Right ventricle myocardium inferior (tissue), 1 donor: ENCODE data around the gene HJV. TPM values are rescaled to one million over a fixed set of nuclear protein-coding genes. Genes with fewer than 3 reads are reported as not detected.

Experiments
- ATAC-seq: fragments of 200-7000 bp; cut with Tn5 transposase; one replicate; pipeline ENCODE4 v1.9.1; 2020; ENCODE audit warnings: mild to moderate bottlenecking, moderate library complexity
- DNase-seq: peaks from one replicate; pipeline ENCODE4 v3.0.0; 2021; ENCODE audit errors: missing footprints
- intact Hi-C: fragments of 100-400 bp; cut with DNase I; formaldehyde crosslinking; loops from one replicate; pipeline ENCODE4 v1.11.0; 2022
- total RNA-seq: library from RNA; stranded (reverse); fragmentation: NEBNext Ultra II Directional; extraction: Animal tissue kit (Norgen Biotek cat#: 25700); gene quantifications from one replicate; pipeline ENCODE4 v1.2.1, GENCODE V29; 2021
- donor health status: DM: no; HTN: yes; CAD: no; lungs with severe emphysema.

Gene HJV
- total RNA-seq, 1 donor from 2014 or later: 71.0 TPM

DNA sequence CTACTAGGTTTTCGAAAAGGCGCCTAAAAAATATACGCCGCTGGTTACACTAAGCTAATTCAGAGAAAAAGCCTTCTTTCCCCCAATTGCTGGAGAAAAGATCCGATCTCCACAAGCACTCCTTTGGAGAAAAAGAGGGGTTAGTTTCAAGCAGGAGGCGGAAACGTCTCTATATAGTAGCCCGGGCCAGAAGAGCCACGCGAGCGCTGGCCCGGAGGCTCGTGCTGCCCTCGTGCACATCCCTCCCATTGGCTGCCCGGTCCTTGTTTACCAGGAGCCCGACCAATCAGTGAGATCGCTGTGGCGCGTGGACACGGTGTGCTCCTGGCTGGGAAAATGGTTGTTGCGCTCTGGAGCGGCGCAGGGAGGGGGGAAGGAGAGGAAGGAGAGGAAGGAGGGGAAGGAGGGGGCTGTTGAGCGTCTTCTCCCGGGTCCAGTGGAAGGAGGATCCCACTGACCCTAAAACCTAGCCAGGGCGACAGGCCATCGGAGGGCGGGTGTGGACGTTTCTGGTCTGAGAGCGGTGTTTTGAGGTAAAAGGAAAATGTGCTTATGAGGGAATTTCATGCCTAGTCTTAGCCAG is 25.0 kb downstream of the HJV start, which contains the start of gene TXNIP:
Gene TXNIP (minus strand): TSS at position 147 of the 583 bp plus-strand sequence. CDS start 313 bp downstream, outside the sequence.
- DNase-seq (peak; percentile 100), ATAC-seq (peak; percentile 87)
- intact Hi-C loops: no loop called here

DNA sequence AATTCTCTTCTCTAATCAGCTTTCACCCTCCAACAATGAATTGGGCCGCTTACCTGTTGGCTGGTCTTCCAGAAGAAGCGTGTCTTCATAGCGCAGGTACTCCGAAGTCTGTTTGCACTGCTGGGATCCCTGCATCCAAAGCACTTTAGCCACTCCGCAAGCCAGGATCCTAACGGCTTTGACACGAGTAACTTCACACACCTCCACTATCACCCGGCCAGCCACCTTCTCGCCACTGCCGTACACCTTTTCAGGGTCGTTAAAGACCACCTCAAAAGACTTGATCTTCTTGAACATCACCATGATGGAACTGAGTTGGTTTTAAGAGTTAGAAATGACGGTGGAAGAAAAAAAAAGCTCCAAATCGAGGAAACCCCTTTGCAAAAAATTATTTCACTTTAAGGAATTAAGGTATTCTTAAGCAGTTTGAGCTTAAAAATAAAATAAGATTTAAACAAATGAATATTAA is 25.5 kb downstream of the HJV start:
- ATAC-seq (no peak), DNase-seq (no peak)
- intact Hi-C loops: no loop called here

DNA sequence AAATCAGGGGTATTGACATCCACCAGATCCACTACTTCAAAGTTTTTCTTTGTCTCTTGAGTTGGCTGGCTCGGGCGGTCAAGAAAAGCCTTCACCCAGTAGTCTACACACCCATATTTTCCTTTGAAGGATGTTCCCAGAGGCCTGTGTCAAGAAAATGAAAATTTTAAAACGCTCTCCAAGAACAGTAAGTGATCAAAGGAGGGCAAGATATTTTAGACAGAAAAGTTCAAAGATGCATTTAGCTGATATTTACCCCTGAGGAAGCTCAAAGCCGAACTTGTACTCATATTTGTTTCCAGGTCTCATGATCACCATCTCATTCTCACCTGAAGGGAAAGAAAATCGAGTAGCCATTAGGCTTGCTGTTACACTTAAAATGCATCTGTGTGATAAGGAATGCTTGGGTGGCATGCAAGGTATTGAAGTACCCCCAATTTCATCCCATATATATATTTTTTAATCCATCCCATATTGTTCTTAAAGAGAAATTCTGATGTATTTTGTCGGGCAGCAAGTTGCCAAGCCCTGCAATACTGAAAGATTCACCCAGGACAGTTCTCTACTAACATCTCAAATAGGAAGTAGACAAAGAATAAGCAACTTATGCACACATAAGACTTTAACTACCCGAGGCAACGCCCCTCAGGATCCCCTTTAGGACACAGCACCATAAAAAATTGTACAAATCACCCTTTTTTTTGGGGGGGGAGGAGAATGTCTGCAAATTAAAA is 26.2 kb downstream of the HJV start:
- ATAC-seq: no peak
- no peak for DNase-seq
- intact Hi-C loops: no loop called here

DNA sequence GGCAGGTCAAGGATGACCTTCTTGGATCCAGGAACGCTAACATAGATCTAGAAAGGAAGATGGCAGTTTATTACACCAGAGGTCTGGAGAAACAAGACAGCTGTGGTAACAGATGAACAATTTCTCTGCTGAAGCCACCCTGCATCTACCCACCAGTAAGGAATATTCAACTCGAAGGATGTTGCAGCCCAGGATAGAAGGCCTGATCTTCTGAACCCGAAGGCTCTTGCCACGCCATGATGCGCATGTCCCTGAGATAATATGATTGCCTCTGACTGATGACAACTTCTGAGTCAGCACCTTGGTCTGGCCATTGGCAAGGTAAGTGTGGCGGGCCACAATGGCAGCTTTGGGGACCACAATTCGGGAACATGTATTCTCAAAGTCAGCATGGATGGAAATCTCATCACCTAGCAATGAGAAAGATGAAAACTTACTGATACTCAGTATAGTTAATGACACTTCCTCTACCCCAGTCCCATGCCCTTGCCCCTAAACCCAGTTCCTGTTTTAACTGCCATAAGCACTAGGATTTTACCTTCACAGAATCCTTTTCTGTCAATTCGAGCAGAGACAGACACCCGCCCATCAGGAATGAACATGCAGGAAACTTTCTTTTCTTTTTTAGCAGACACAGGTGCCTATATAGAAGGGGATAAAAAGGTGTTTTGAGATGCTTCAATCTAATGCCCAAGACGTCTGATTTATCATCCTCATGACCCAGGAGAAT is 27.0 kb downstream of the HJV start:
- intact Hi-C loops: loop anchor here (1.0 kb wide), 1 partner anchor 8 kb away; no protein-coding TSS in a partner anchor
- ATAC-seq (no peak), DNase-seq (no peak)

DNA sequence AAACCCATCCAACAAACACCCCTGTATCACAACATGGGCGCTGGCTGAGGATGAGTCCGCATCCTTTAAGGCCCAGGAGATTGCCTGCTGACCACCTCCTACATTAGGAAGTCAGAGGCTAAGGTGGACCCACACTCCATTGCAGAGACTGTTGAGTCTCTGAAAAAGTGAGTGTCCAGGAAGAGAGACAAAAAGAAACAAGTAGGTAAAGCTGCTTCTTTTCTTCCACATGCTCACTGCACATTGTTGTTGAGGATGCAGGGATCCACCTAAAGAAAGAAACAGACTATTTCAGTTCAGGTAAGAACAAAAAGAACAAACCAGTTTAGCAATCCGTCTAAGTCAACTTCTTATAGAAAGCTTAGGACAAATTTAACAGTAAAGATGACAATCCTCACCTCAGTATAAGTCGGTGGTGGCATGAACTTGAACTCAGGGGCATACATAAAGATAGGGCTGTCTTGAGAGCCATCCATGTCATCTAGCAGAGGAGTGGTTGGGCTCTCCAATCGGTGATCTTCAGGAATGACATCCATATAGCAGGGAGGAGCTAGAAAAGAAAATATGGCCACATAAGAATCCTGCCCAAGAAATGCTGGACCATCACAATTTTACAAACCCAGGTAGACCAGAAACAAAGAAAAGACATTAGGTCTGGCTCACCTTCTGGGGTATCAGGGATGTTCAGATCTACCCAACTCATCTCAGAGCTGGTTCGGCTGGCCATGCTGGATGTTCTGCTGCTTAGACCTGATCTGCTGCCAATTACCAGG is 27.7 kb downstream of the HJV start:
- intact Hi-C loops: loop anchor here (1.0 kb wide), 1 partner anchor 8 kb away; no protein-coding TSS in a partner anchor
- ATAC-seq (no peak), DNase-seq (no peak)

DNA sequence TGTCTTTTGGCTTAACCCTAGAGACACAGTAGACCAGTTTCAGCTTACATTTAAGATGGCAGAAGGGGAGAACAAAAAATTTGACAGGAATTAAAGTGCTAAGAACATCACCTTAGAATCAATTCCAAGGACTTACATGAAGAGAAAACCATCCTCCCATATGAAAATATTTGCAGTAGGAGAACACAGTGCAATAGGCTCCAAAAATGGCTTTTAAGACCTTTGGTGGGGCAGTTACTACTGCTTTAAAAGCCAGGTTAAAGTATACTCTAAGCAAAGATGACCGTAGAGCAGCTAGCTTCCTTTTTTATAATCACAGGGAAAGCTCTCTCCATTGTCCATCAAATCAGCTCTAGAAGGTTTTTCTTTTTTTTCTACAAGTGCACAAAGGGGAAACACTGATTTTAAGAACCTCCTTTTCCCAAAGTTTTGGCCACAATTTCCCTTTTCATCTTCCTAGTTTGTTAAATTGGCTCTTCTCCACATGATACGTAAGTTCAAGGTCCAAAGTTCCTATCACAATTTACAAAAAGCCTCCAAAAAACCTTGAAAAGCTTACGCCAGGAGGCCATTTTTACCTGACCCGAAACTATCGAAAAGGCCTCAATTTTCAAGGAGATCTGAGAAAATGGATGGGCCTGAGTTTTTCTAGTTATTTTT is 28.4 kb downstream of the HJV start:
- ATAC-seq (no peak), DNase-seq (no peak)
- intact Hi-C loops: no loop called here

DNA sequence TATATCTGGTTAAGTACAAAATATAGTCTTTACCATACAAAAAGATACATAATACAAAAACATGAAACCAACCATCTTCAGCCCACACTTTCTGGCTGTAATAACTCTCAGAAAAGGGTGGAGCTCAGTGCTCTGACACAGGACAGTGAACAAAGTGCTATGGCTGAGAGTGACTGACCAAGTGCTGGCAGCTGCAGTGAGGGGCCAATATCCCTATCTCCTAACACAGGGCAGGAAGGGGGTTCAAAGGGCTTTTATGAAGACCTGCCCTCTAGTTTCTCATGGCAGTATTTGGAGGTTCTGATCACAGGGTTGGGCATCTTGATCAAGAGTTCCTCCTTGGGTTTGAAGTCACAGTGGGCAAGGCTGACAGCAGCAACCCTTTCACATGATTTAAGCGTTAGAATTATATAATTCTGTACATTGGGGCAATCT is 29.0 kb downstream of the HJV start:
- intact Hi-C loops: no loop called here
- ATAC-seq (no peak), DNase-seq (no peak)

DNA sequence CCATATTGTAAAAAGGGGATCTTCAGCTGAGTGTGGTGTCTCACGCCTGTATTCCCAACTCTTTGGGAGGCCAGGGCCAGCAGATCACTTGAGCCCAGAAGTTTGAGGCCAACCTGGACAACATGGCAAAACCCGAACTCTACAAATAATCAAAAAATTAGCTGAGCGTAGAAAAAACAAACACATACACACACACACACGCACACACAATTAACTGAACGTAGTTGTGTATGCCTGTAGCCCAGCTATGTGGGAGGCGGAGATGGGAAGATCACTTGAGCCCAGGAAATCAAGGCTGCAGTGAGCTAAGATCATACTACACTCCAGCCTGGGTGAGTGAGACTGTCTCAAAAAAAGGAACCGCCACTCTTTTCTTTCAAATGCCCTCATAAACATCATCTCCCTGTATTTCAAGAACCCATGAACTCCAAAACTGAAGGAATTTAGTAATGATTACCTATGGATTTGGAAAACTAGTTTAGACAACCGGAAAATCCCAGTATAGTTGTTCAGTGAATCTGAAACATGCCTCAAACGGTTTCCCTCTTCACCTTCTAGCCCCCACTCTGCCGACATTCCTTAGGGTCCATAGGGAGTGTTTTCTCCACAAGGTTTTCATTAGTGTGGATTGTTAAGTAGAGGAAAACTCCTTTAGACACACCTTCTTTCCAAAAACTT is 29.7 kb downstream of the HJV start:
- DNase-seq: no peak
- ATAC-seq: peak; percentile 28
- intact Hi-C loops: no loop called here

DNA sequence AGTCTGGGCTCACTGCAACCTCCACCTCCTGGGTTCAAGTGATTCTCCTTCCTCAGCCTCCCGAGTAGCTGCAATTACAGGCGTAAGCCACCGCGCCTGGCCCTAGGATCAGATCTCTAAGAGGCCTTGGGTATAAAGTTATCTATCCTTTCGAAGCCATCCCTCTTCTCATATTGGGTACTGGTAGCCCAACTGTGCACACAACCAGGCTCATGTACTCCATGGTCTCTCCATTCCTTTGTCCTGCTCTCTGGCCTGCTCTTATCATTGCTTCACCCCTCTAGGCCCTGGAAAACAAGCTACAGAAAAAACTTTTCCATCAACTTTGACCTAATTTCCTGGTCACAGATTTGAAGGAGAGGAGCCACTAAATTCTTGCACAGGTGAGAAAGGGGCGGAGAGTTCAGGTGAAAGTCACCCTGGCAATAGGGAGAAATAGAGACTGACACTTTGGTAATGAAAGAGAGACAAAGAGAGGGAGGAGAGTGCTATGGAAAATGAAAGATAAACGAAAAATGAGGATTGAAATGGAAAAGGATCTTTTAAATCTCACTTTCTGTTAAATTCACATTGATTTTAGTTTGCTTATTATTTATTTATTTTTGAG is 31.2 kb downstream of the HJV start:
- intact Hi-C loops: no loop called here
- DNase-seq (no peak), ATAC-seq (peak; percentile 18)

DNA sequence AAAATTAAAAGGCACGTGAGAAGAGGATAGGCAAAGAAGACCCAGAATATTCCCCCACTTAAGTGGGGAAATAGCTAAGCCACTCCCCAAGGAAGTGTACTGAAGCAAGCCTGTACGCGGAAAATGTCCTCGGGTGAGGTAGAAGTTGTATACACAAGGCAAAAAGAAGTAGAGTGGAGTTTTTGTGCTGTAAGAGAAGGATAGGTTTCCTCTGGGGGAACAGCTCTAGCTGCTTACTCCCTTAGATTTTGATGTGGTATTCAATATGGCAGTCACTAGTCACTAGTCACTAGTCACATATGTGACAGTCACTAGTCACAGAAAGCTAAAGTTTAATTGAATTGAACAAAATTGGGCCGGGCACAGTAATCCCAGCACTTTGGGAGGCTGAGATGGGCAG is 32.8 kb downstream of the HJV start:
- intact Hi-C loops: no loop called here
- ATAC-seq: no peak
- DNase-seq: no peak

DNA sequence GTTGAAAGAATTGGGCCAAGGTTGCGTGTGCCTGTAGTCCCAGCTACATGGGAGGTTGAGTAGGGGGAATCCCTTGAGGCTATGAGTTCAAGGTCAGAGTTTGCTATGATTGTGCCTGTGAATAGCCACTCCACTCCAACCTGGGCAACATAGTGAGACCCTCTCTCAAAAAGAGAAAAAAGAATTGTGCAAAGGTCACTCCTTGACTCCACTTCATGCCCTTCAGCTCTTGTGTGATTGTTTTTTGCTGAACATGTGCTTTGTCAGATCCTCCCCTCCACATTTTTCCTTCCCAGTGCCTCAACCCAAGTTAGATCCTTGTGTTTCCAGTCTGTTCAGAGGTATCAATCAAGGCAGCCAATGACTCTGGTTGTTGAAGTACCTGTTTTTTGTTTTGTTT is 33.6 kb downstream of the HJV start:
- intact Hi-C loops: no loop called here
- ATAC-seq (no peak), DNase-seq (no peak)

DNA sequence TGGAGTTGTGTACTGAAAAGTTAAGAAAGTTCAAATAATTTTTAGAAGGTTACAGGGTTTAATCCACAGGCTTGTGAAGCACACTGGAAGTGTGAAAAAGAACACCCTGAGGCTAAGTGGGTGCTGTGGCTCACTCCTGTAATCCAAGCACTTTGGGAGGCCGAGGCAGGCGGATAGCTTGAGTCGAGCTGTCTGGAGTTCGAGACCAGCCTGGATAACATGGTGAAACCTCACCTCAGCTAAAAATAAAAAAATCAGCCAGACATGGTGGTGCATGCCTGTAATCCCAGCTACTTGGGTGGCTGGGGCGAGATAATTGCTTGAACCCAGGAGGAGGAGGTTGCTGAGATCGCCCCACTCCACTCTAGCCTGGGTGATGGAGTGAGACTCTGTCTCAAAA is 35.0 kb downstream of the HJV start:
- ATAC-seq: no peak
- intact Hi-C loops: loop anchor here (1.0 kb wide), 1 partner anchor 8 kb away; no protein-coding TSS in a partner anchor
- DNase-seq: no peak

DNA sequence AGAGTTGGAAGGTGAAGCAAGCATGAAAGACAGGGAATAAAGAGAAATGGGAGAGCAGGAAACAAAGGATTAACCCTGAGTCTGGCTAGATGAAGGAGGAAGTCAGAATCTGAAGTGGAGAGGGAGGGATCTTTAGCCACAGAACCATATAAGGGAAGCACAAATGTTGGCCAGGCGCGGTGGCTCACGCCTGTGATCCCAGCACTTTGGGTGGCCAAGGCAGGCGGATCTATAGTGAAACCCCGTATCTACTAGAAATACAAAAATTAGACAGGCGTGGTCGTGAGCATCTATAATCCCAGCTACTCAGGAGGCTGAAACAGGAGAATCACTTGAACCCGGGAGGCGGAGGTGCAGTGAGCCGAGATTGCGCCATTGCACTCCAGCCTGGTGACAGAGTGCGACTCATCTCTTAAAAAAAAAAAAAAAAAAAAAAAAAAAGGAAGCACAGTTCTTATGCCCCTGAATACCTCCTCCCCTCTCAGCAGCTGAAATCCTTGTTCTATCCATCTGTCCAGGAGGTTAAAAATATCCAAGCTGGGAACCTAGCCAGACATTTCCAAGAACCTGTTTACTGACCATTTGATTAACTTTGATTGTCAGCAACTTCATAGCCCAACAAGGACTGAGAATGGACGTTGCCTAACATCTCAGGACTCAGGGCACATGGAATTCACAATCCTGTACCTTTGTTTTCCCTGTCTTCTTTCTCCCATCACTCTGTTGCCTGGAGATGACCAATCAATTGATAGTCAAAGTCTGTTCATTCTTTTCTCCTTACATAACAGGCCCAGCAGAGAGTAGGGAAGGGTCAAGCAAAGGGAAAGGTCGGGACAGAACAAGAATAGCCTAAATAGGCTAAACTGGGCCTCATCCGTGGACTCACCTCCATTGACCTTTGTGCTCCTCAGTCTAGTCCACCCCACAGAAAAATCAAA is 35.8 kb downstream of the HJV start:
- ATAC-seq (peak; percentile 45), DNase-seq (peak; percentile 83)
- intact Hi-C loops: loop anchor here (1.0 kb wide), 1 partner anchor 9 kb away; no protein-coding TSS in a partner anchor

DNA sequence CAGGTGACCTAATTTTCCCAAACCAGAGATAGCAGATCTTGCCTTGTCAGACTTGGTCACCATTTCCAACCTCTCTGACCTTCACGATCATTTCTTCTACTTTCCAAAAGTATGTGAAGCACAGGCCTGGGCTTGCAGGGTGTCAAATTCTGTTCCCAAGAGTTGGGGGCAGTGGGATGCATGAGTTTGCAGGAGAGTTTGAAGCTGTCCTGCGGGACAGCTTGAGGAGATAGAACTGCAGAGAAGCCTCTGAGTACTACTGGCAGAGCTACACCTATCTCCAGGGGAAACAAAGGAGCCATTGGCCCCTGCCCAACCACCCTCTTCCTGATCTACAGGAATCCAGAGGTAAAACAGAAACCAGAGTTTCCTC is 36.4 kb downstream of the HJV start:
- DNase-seq: no peak
- intact Hi-C loops: no loop called here
- no peak for ATAC-seq

DNA sequence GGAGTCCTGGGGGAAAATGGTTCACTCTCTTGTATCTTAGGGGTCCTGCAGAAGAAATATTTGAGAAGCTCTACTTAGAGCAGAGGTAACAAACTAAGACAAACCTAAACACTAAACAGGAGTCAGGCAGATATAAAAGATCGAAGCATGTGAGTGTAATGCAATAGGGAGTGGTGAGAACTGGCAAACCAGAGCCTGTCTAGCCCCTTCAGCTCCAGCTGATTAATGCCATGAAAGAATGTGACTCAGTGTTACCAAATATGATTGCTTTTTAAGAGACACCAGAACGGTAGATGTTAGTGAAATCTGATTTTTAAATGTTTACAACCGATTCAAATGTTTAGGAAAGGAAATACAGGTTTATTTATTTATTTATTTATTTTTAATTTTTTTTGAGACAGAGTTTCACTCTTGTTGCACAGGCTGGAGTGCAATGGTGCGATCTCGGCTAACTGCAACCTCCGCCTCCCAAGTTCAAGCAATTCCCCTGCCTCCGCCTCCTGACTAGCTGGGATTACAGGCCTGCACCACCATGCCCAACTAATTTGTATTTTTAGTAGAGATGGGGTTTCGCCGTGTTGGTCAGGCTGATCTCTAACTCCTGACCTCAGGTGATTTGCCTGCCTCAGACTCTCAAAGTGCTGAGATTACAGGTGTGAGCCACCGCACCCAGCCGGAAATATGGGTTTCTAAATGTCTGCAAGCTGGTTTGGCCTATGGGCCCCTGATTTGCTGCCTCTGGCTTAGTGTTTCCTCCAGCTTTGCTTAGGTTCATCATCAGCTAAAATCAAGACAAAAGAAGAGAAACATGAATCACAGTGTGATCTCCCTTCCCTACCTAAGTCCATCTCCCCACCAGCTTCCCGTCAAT is 37.3 kb downstream of the HJV start:
- ATAC-seq (no peak), DNase-seq (no peak)
- intact Hi-C loops: no loop called here
